Measurements from ENCODE around the gene PAX6.

PAX6 gene

DNA sequence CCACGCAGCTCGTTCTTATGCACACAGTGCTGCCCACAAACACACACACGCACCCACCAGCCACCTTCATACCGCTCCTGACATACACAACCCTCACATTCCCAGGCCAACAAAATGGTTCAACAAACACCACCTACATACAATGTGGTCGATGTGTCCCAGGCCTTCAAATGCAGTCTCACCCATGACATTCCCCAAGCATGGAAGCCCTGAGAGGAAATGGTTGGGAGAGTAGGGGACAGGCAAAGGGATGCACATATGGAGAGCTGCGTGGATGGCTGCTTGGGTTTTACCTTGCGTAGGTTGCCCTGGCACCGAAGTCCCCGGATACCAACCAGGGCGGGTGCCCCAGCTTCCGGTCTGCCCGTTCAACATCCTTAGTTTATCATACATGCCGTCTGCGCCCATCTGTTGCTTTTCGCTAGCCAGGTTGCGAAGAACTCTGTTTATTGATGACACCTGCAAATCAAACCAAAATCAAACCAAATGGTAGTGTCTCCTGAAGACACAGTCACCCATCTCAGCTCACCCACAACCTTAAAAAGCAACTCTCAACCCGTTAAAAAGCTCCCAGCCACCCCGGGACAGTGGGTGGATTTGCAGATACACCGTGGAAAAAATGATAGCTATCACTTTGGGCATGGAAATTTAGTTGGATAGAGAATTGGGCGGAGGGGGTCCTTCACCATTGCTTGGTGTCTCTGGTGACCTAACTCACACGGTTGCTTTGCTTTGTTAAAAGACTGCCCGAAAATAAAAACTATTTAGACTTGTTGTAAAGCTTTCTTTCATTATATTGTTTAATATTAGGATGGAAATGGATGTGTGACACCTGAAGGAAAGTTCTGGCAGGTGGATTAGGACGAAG is 10.5 kb downstream of the PAX6 start:
- TF ChIP-seq, protein P1, sequence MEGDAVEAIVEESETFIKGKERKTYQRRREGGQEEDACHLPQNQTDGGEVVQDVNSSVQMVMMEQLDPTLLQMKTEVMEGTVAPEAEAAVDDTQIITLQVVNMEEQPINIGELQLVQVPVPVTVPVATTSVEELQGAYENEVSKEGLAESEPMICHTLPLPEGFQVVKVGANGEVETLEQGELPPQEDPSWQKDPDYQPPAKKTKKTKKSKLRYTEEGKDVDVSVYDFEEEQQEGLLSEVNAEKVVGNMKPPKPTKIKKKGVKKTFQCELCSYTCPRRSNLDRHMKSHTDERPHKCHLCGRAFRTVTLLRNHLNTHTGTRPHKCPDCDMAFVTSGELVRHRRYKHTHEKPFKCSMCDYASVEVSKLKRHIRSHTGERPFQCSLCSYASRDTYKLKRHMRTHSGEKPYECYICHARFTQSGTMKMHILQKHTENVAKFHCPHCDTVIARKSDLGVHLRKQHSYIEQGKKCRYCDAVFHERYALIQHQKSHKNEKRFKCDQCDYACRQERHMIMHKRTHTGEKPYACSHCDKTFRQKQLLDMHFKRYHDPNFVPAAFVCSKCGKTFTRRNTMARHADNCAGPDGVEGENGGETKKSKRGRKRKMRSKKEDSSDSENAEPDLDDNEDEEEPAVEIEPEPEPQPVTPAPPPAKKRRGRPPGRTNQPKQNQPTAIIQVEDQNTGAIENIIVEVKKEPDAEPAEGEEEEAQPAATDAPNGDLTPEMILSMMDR (conservative IDR thresholded peaks at IDR 0.05; ENCODE audit: low read depth, low read length): no peak
- no peak overlapping the region for H3K27ac ChIP-seq
- H2AFZ ChIP-seq (ENCODE audit: low read depth): no peak overlapping the region
- H3K4me1 ChIP-seq (ENCODE audit: low read depth, poor library complexity, severe bottlenecking): no peaks in the 10 kb centered on the region
- H3K79me2 ChIP-seq (ENCODE audit: insufficient read depth, low read depth): no peaks in the 10 kb centered on the region
- no peaks in the 10 kb centered on the region for H4K20me1 ChIP-seq (ENCODE audit: insufficient read depth)
- no peak overlapping the region for H3K4me3 ChIP-seq (IDR thresholded peaks at IDR 0.05; ENCODE audit: insufficient read depth, low read depth, low read length)
- no peaks in the 10 kb centered on the region for H3K27me3 ChIP-seq (ENCODE audit: insufficient read depth, low read depth)
- H3K36me3 ChIP-seq (ENCODE audit: insufficient read depth): no peaks in the 10 kb centered on the region
- H3K9ac ChIP-seq: no peak overlapping the region
- H3K4me2 ChIP-seq: no peak overlapping the region

- H4K20me1 ChIP-seq (ENCODE audit: insufficient read depth): no peaks in the 10 kb centered on the region
- H2AFZ ChIP-seq (ENCODE audit: low read depth): no peak overlapping the region
- H3K27ac ChIP-seq: no peak overlapping the region
- no peak overlapping the region for H3K4me2 ChIP-seq
- H3K4me1 ChIP-seq (ENCODE audit: low read depth, poor library complexity, severe bottlenecking): no peaks in the 10 kb centered on the region
- H3K4me3 ChIP-seq (IDR thresholded peaks at IDR 0.05; ENCODE audit: insufficient read depth, low read depth, low read length): no peak overlapping the region
- no peaks in the 10 kb centered on the region for H3K36me3 ChIP-seq (ENCODE audit: insufficient read depth)
- H3K27me3 ChIP-seq (ENCODE audit: insufficient read depth, low read depth): no peaks in the 10 kb centered on the region
- no peaks in the 10 kb centered on the region for H3K79me2 ChIP-seq (ENCODE audit: insufficient read depth, low read depth)
- TF ChIP-seq, protein P1 (conservative IDR thresholded peaks at IDR 0.05; ENCODE audit: low read depth, low read length): no peak
- H3K9ac ChIP-seq: no peak overlapping the region
These were observed 11.4 kb downstream of the PAX6 start for GRCh38 chr11:31799435-31800397.

- no peak overlapping the region for H3K9ac ChIP-seq
- H3K27ac ChIP-seq: no peak overlapping the region
- no peak overlapping the region for H2AFZ ChIP-seq (ENCODE audit: low read depth)
- no peaks in the 10 kb centered on the region for H4K20me1 ChIP-seq (ENCODE audit: insufficient read depth)
- H3K4me2 ChIP-seq: no peak overlapping the region
- H3K27me3 ChIP-seq (ENCODE audit: insufficient read depth, low read depth): no peaks in the 10 kb centered on the region
- no peak overlapping the region for H3K4me3 ChIP-seq (IDR thresholded peaks at IDR 0.05; ENCODE audit: insufficient read depth, low read depth, low read length)
- TF ChIP-seq, protein P1 (conservative IDR thresholded peaks at IDR 0.05; ENCODE audit: low read depth, low read length): no peak
- no peaks in the 10 kb centered on the region for H3K79me2 ChIP-seq (ENCODE audit: insufficient read depth, low read depth)
- H3K36me3 ChIP-seq (ENCODE audit: insufficient read depth): no peaks in the 10 kb centered on the region
- no peaks in the 10 kb centered on the region for H3K4me1 ChIP-seq (ENCODE audit: low read depth, poor library complexity, severe bottlenecking)
These were observed 12.3 kb downstream of the PAX6 start for GRCh38 chr11:31798554-31799434.

DNA sequence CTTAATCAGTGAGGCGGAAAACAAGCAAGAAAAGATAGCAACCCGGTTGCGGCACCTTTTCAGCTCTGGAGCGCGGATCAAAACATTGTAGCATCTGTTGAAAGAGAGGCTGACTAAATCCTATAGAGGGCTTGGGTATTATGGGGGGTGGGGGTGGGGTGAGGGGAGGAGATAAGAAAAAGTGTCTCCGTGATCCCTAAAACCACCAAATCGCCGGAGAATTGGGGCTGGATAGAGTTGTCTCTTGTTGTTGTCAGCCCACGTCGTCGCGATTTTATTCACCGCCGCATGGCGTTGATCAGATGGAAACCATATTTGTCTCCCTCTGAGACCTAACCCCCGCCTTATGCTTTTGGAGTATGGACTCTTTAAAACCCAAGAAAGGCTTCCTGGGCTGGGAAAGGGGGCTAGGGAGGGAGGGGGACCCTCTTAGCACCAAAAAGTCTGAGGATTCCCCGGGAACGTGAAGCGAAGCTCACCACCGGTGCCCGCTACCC is 13.0 kb downstream of the PAX6 start:
- no peak overlapping the region for H2AFZ ChIP-seq (ENCODE audit: low read depth)
- no peaks in the 10 kb centered on the region for H3K36me3 ChIP-seq (ENCODE audit: insufficient read depth)
- H3K27ac ChIP-seq: no peak overlapping the region
- H3K27me3 ChIP-seq (ENCODE audit: insufficient read depth, low read depth): no peaks in the 10 kb centered on the region
- no peaks in the 10 kb centered on the region for H3K4me1 ChIP-seq (ENCODE audit: low read depth, poor library complexity, severe bottlenecking)
- H3K4me3 ChIP-seq (IDR thresholded peaks at IDR 0.05; ENCODE audit: insufficient read depth, low read depth, low read length): no peak overlapping the region
- no peak overlapping the region for H3K4me2 ChIP-seq
- H3K9ac ChIP-seq: no peak overlapping the region
- no peaks in the 10 kb centered on the region for H3K79me2 ChIP-seq (ENCODE audit: insufficient read depth, low read depth)
- TF ChIP-seq, protein P1 (conservative IDR thresholded peaks at IDR 0.05; ENCODE audit: low read depth, low read length): no peak
- H4K20me1 ChIP-seq (ENCODE audit: insufficient read depth): no peaks in the 10 kb centered on the region

Data from KMS-11 (cell line).